Upper lobe of right lung (tissue), 1 donor: ENCODE results near the gene PLA2G2D. TPM values are rescaled to one million over a fixed set of nuclear protein-coding genes. Genes with fewer than 3 reads are reported as not detected.

Experiments
- ATAC-seq: fragments of 200-7000 bp; cut with Tn5 transposase; one replicate; pipeline ENCODE4 v1.9.1; 2020; ENCODE audit warnings: mild to moderate bottlenecking, moderate library complexity
- DNase-seq: peaks from one replicate; pipeline ENCODE4 v3.0.0-alpha.2; 2020
- H3K27ac ChIP-seq: fragments of 200-600 bp; one replicate; pipeline ENCODE4 v1.8.0; 2022
- H3K27me3 ChIP-seq: fragments of 200-600 bp; one replicate; pipeline ENCODE4 v1.8.0; 2022; ENCODE audit warnings: mild to moderate bottlenecking
- H3K36me3 ChIP-seq: fragments of 200-600 bp; one replicate; pipeline ENCODE4 v1.8.0; 2022
- H3K4me1 ChIP-seq: fragments of 200-600 bp; one replicate; pipeline ENCODE4 v1.8.0; 2022
- H3K4me3 ChIP-seq: fragments of 200-600 bp; one replicate; pipeline ENCODE4 v1.8.0; 2022; ENCODE audit warnings: mild to moderate bottlenecking
- H3K9me3 ChIP-seq: fragments of 200-600 bp; one replicate; pipeline ENCODE4 v1.8.0; 2022
- CTCF ChIP-seq: fragments of 200-600 bp; IDR thresholded peaks from one replicate; pipeline ENCODE4 v1.8.0; 2022; ENCODE audit warnings: antibody characterized with exemption
- intact Hi-C: fragments of 100-400 bp; cut with DNase I; formaldehyde crosslinking; loops from one replicate; pipeline ENCODE4 v1.11.0; 2022
- total RNA-seq: library from RNA; stranded (reverse); fragmentation: NEBNext Ultra II Directional; extraction: Animal tissue kit (Norgen Biotek cat#: 25700); gene quantifications from one replicate; pipeline ENCODE4 v1.2.1, GENCODE V29; 2021
- donor health status: DM: no; HTN: yes; CAD: no; lungs with severe emphysema.

Gene PLA2G2D
- total RNA-seq, 1 donor from 2014 or later: not detected

- no peaks in the 10 kb centered on the region for H3K27me3 ChIP-seq
- no peaks in the 10 kb centered on the region for H3K9me3 ChIP-seq
- no peak overlapping the region for H3K27ac ChIP-seq
- intact Hi-C loops: no loop called here
- H3K4me1 ChIP-seq: no peaks in the 10 kb centered on the region
- ATAC-seq: no peak
- DNase-seq: no peak
- H3K4me3 ChIP-seq: no peak overlapping the region
- H3K36me3 ChIP-seq: no peaks in the 10 kb centered on the region
- TF ChIP-seq CTCF: no peak
These were observed 7.9 kb downstream of the PLA2G2D start for GRCh38 chr1:20111452-20111851.

GRCh38 chr1:20110679-20111078 is 8.7 kb downstream of the PLA2G2D start:
- intact Hi-C loops: no loop called here
- Histone ChIP-seq H3K4me1 (no peaks in the 10 kb centered on the region), H3K36me3 (no peaks in the 10 kb centered on the region), H3K9me3 (no peaks in the 10 kb centered on the region), H3K27ac (no peak overlapping the region), H3K27me3 (no peaks in the 10 kb centered on the region), H3K4me3 (no peak overlapping the region)
- no peak for TF ChIP-seq CTCF
- no peak for DNase-seq
- no peak for ATAC-seq

- H3K27me3 ChIP-seq: no peaks in the 10 kb centered on the region
- no peak for DNase-seq
- no peaks in the 10 kb centered on the region for H3K9me3 ChIP-seq
- peak; percentile 72 for ATAC-seq
- no peak for TF ChIP-seq CTCF
- H3K27ac ChIP-seq: no peak overlapping the region
- no peak overlapping the region for H3K4me3 ChIP-seq
- H3K36me3 ChIP-seq: no peaks in the 10 kb centered on the region
- no peaks in the 10 kb centered on the region for H3K4me1 ChIP-seq
- intact Hi-C loops: no loop called here
These were observed 10.0 kb downstream of the PLA2G2D start for GRCh38 chr1:20109223-20109856.

- intact Hi-C loops: no loop called here
- TF ChIP-seq CTCF: no peak
- DNase-seq (no peak), ATAC-seq (no peak)
- Histone ChIP-seq H3K27me3 (no peaks in the 10 kb centered on the region), H3K27ac (no peak overlapping the region), H3K36me3 (no peaks in the 10 kb centered on the region), H3K4me3 (no peak overlapping the region), H3K9me3 (no peaks in the 10 kb centered on the region), H3K4me1 (no peaks in the 10 kb centered on the region)
These were observed 10.8 kb downstream of the PLA2G2D start for GRCh38 chr1:20108366-20109123.

GRCh38 chr1:20107796-20108195 is 11.5 kb downstream of the PLA2G2D start:
- Histone ChIP-seq H3K36me3 (no peaks in the 10 kb centered on the region), H3K27me3 (no peaks in the 10 kb centered on the region), H3K27ac (no peak overlapping the region), H3K4me1 (no peaks in the 10 kb centered on the region), H3K9me3 (no peaks in the 10 kb centered on the region), H3K4me3 (no peak overlapping the region)
- no peak for DNase-seq
- no peak for TF ChIP-seq CTCF
- intact Hi-C loops: no loop called here
- no peak for ATAC-seq
